AG09309 (cell line): ENCODE measurements around the gene PDE5A.

ENCODE experiments used
- DNase-seq: peaks from one replicate; pipeline ENCODE4 v3.0.0-alpha.2; 2010; ENCODE audit warnings: low read depth
- H3K4me3 ChIP-seq: 2 replicates; pipeline ENCODE4 v1.5.1; 2011; ENCODE audit warnings: mild to moderate bottlenecking, low read depth, low read length, moderate library complexity; ENCODE audit not compliant: control insufficient read depth
- CTCF ChIP-seq: IDR thresholded peaks from 2 replicates; pipeline ENCODE4 v1.5.1; 2011; ENCODE audit warnings: mild to moderate bottlenecking, low read depth, low read length, inconsistent platforms; ENCODE audit not compliant: insufficient read depth, control insufficient read depth; ENCODE audit errors: missing control alignments

The PDE5A gene

DNA sequence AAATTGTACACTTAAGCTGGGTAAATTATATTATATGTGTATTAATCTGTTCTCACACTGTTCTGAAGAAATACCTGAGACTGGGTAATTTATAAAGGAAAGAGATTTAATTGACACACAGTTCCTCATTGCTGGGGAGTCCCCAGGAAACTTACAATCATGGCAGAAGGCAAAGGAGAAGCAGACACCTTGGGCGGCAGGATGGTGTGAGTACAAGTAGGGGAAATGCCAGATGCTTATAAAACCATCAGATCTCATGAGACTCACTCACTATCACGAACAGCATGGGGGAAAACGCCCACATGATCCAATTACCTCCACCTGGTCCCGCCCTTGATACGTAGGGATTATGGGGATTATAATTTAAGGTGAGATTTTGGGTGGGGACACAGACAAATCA is 34.9 kb downstream of the PDE5A start:
- TF ChIP-seq CTCF = no peak
- DNase-seq = no peak
- H3K4me3 ChIP-seq = no peak overlapping the region

- TF ChIP-seq CTCF = no peak
- no peak overlapping the region for H3K4me3 ChIP-seq
- DNase-seq = no peak
Measured at GRCh38 chr4:119592830-119593229, 35.8 kb downstream of the PDE5A start.

DNA sequence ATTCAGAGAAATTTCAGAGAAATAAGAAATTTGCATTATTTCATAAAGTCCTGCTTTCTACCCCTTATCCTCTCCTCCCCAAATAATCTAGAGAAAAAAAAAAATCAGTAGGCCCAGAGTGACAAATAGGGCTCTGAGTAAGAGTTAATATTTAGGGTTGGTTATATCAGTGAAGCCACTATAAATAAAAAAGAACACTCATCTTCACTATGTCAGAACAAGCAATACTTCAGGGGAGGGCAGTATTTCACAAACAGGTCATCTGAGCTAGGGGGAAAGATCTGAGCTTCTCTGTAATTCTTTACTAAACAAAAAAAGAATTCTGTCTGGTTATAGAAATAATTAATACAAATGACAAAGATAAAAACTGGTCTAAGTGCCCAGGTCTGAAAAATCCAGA is 39.4 kb downstream of the PDE5A start:
- DNase-seq = no peak

GRCh38 chr4:119587796-119588195 is 40.8 kb downstream of the PDE5A start:
- TF ChIP-seq CTCF = no peak
- no peak for DNase-seq
- H3K4me3 ChIP-seq = no peak overlapping the region

More for the DNA sequence above, 39.4 kb downstream of the PDE5A start:
- no peak overlapping the region for H3K4me3 ChIP-seq
- TF ChIP-seq CTCF = no peak

DNA sequence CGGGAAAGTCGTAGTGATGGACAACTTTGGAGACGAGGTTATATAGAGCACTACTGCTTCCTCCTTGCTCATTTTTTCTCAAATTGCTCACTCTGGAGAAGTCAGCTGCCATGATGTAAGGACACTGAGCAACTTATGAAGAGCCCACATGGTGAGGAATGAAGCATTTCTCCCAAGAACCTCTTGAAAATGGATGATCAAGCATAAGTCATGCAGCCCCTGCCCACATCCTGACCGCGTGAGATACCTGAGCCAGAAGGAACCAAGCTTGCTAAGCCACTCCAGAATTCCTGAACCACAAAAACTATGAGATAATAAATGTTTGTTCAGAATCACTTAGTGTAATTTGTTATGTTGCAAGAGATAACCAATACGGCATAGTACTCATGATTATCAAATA is 42.8 kb downstream of the PDE5A start:
- H3K4me3 ChIP-seq = no peak overlapping the region
- no peak for TF ChIP-seq CTCF
- DNase-seq = no peak

DNA sequence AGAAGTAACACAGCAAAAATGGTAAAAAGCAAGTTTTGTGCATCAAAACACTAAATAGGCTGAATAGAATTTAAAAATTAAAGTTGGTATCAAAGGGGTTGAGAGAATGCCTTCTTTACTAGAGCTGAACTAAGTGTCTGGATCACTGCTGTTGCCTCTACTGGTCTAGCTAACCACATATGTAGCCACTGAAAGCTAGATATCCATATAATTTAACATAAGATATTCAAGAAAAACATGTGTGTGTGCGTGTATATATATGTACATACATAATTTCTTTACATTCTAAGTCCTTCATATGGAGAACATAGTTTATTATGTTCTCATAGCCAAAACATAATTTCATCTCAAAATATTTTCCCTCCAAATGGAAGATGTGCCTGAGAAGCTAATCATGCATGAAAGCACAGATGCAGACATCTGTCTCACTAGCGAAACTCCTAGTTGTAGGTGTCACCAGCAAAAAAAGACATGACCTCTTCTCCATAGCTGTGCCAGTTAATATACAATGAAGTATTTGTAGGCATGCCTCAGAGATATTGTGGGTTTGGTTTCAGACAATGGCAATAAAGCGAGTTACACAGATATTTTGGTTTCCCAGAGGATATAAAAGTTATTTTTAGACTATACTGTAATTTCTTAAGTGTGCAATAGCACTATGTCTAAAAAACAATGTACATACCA is 47.3 kb downstream of the PDE5A start:
- DNase-seq = no peak
- no peak for TF ChIP-seq CTCF
- H3K4me3 ChIP-seq = no peak overlapping the region

GRCh38 chr4:119580293-119580692 is 48.3 kb downstream of the PDE5A start:
- DNase-seq = no peak
- H3K4me3 ChIP-seq = no peak overlapping the region
- TF ChIP-seq CTCF = no peak
